K562 (cell line): ENCODE results near the gene AFAP1. TPM values are rescaled to one million over a fixed set of nuclear protein-coding genes. Genes with fewer than 3 reads are reported as not detected.

Experiments
- FOXK1 ChIP-seq: sonication (generic); formaldehyde crosslinking; IDR thresholded peaks from 2 replicates; pipeline ENCODE4 v1.8.0; 2022; ENCODE audit warnings: missing genetic modification reagents, mild to moderate bottlenecking, borderline replicate concordance
- FOXK2 ChIP-seq, 2 experiments: fragments of 450-650 bp; IDR thresholded peaks in 1 of 2; conservative IDR thresholded peaks in 1 of 2; 2 replicates each; pipeline ENCODE4 v1.6.1; 2016; ENCODE audit warnings: low read depth in 2 of 2, mild to moderate bottlenecking in 1 of 2
- MCM5 ChIP-seq: fragments of 450-650 bp; IDR thresholded peaks from 2 replicates; pipeline ENCODE4 v1.6.1; 2016; ENCODE audit warnings: low read depth
- PCBP2 ChIP-seq: fragments of 200-400 bp; formaldehyde crosslinking; IDR thresholded peaks from 2 replicates; pipeline ENCODE4 v1.6.1; 2018; ENCODE audit warnings: low read length, low read depth, mild to moderate bottlenecking, moderate library complexity; ENCODE audit not compliant: poor library complexity, severe bottlenecking
- PHF20 ChIP-seq: fragments of 450-650 bp; IDR thresholded peaks from 2 replicates; pipeline ENCODE4 v1.6.1; 2018; ENCODE audit not compliant: partially characterized antibody
- ZBTB40 ChIP-seq, 2 experiments: fragments of 450-650 bp in 1 of 2; sonication (generic) in 1 of 2; formaldehyde crosslinking in 1 of 2; IDR thresholded peaks; 2 replicates each; pipeline versions ENCODE4 v1.7.1 to v1.9.0; 2016 to 2022; ENCODE audit warnings: inconsistent platforms in 1 of 2, mild to moderate bottlenecking in 1 of 2, missing genetic modification reagents in 1 of 2
- ZFX ChIP-seq: sonication (generic); formaldehyde crosslinking; IDR thresholded peaks from 2 replicates; pipeline ENCODE4 v1.8.0; 2022; ENCODE audit warnings: mild to moderate bottlenecking, missing genetic modification reagents, moderate library complexity
- polyA plus RNA-seq, 8 experiments: library from polyadenylated mRNA; depleted of rRNA in 4 of 8; stranded (reverse) in 5 of 8; unstranded in 3 of 8; fragments of >200 nt; fragmentation: Nextera tagmentation in 2 of 8; fragmentation: Illumina TruSeq in 1 of 8; extraction: Ambion mirVana in 2 of 8; extraction: Trizol in 1 of 8; gene quantifications; 2 replicates each; pipeline versions ENCODE4 v1.2.1 to v1.2.3, GENCODE V29; 2011 to 2014; ENCODE audit warnings: inconsistent platforms in 1 of 8, missing spikeins in 1 of 8
- total RNA-seq, 7 experiments: library from RNA; depleted of rRNA in 6 of 7; stranded (reverse); fragments of >200 nt in 6 of 7; fragmentation: Illumina TruSeq in 2 of 7; extraction: Trizol in 2 of 7; gene quantifications; 2 replicates each; pipeline versions ENCODE4 v1.2.1 to v1.2.3, GENCODE V29; 2011 to 2021; ENCODE audit warnings: low replicate concordance in 1 of 7

The AFAP1 gene
- total and polyA plus RNA-seq, 9 of the 15 experiments (the other 6 are each of a cell fraction or from before 2014, with no cell fraction given): 0.07 to 0.42 (median 0.12) TPM; not detected in 1

GRCh38 chr4:7981738-7982394 is 42.2 kb upstream of the AFAP1 start (continued):
- no peak for TF ChIP-seq ZBTB40 (IDR thresholded peaks at IDR 0.05)
- TF ChIP-seq ZBTB40 (CRISPR knock-in tag; IDR thresholded peaks at IDR 0.05): no peak
- TF ChIP-seq MCM5: no peak
- TF ChIP-seq PCBP2: no peak
- no peak for TF ChIP-seq PHF20
- TF ChIP-seq FOXK1: no peak
- no peak for TF ChIP-seq FOXK2 (conservative IDR thresholded peaks at IDR 0.05 in 1 of 2, IDR thresholded peaks at IDR 0.05 in 1 of 2; ENCODE audit: low read depth in 2 of 2)
- TF ChIP-seq ZFX (CRISPR knock-in tag): no peak
